GM04503 (cell line): ENCODE results near the gene ZBTB7C.

Experiments used
- DNase-seq: peaks from one replicate; pipeline ENCODE4 v3.0.0-alpha.2; 2012; ENCODE audit warnings: low read depth

Gene ZBTB7C

DNA sequence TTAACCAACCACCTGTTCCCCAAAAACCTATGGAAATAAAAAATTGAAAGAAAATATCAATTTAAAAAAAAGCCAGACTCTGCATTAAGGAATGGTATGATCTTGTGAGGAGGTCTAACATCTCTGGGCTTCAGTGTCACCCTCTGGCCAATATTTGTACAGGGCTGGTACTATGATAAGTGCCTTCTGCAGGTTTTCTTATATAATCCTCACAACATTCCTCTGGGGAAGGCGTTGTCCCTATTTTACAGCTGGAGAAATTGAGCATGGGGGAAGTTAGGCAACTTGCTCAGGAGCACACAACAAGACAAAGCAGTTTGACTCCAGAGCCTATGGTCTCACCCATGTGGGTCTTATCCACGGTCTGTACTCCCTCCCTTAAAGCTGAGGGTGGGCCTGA is 86.0 kb downstream of the ZBTB7C start:
- DNase-seq, result no peak

DNA sequence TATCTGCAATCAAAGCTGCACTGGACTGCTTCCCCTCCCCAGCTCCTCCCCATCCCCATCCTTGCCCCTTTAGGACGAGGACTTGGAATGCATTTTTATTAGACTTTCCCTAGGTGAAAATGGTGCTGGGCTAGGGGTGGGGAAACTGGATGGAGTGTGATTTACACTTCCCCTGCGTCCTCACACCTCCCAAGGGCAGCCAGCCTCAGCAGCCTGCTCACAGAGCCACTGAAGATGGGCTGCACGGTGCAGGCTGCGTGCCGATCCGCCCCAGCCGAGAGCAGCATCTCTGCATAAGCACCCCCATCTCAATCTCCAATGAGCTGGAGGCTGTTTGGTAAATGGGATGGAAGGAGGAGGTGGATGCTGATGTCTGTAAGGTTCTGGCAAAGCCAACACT is 87.6 kb downstream of the ZBTB7C start:
- DNase-seq, result no peak

DNA sequence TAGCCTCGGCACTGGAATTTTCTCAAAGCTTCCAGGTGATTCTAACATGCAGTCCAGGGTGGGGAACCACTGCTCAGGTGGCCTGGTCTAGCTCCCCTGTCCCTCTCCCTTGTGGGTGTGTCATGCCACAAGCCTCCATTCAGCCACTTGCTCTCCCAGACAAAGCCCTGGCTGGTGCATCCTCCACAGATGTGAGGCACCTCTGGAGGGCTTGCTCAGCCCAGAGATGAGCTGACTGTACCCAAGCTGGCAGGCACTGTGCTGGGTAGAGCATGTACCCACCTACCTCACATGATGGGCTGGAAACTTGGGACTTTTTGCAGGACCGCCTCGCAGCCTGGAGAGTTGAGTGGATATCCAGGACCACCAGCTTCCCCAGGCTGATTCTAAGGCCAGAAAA is 88.1 kb downstream of the ZBTB7C start:
- DNase-seq, result no peak

DNA sequence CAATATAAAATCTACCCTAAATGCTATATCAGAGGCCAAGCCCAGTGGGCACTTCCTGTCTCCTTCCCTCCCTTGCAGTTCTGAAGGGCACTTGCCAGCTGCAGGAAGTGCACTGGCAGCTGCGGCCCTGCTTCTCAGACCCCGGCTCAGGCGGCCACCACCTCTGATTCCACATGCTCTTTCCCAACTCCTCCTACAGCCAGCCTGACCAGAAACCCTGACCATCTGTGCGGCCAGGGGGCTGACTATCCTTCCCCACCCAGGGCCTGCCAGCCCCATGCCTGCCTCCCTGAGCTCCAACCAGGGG is 88.6 kb downstream of the ZBTB7C start:
- no peak for DNase-seq

DNA sequence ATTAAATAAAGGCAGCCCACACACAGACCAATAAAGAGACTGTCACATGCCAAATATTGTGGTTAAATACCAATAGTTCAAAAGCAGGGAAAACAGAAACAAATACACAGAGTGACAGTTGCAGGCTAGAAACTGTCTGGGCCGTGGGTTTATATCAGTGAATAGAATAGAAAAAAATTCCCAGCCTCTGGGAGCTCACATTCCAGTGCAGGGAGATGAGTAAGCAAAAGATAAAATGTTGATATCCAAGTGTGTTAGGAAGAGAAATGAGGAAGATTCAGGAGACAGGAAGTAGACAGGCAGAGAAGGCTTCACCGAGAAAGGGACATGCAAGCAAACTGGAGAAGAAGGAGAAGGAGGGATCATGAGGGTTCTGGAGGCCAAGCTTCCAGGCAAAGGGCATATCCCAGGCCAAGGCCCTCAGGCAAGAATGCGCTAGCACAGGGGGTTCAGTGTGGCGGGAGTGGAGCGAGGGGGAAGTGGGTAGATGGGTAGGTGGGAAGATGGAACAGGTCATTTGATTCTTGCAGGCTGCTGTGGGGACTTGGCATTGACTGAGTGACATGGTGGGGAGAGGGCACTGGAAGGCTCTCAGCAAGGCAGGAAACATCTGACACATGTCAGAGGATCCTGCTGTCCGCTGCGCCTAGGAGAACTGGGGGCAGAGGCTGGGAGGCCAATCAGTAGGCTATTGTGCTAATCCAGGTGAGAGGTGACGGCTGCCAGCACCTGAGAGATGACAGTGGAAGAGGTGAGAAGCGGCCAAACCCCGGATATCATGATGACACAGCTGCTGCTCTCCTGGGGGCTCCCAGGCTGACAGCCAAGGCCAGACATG is 89.2 kb downstream of the ZBTB7C start:
- no peak for DNase-seq

DNA sequence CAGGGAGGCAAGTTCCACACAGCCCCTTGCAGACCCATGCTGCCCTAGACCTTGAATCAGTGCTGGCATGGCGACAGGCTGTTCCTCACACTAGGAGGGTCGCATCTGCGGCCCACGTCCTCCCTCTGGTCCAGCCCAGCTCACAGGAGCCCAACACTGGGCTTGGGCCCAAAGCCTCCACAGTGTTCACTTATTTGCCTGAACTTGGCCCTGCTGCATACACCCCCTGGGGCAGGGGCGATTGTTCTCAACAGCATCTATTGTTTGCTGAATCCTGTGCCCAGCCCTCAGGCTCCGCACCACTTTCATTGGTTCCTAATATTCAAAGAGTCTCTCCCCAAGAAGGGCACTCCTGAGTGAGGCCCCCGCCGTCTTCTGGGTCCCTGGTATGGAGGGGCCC is 90.7 kb downstream of the ZBTB7C start:
- no peak for DNase-seq

DNA sequence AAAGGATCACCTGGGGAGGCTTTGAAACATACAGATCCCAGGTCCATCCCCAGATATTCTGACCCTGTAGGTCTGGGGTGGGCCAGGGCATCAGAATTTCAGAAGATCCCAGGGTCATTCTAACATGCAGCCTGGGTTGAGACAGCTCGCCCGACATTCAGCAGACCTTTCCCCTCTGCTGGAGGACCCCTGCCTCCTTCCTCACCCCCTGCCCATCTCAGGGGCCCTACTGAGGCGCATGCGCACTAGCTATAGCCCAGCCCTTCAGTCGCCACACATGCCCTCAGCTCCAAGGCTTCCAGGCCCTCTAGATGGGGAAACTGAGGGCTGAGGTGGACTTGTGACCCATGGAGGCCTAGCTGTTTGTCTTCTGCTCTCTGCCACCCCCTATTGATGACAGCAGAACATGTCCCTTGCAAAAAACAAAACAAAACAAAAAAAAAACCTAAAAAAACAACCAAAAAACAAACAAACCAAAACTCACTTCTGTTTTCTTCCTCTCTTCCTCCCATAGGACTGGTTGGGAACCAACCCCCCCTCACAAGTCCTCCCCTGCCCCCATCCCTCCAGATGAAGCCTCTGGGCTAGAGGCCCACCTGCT is 91.3 kb downstream of the ZBTB7C start:
- DNase-seq, result no peak

DNA sequence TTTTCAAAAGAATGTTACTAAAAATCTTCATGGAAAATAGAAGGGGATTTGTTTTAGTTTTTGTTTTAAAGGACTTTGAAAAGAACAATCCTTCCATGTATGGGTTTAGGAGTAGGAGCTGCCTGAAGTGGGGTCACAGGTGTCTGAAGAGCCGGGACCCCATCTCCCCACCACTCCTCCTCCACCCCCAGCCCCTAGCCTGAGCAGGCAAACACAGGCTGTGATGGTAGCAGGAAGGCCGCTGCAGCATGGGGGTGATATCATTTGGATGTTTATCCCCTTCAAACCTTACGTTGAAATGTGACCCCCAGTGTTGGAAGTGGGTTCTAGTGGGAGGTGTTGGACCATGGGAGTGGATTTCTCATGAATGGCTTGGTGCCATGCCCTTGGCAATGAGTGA is 93.0 kb downstream of the ZBTB7C start:
- no peak for DNase-seq

DNA sequence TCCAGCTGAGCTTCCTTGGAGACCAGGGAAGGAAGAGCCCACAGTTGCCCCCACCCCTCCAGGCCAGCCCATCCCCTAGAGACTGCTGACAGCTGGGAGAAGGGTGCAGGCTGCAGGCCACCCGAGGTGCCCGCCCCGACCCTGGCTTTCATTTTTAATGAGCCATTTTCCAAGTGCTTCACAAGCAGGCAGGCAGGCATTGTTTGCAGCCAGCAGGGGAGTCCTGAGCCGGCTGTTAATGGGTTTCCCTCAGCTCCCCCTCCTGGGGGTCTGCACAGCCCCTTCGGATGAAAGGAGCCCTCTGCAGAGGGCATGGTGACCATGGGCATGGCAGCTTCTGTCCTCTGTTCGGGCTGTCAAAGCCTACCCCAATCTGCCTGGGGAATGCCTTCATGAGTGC is 94.5 kb downstream of the ZBTB7C start:
- DNase-seq, result no peak

DNA sequence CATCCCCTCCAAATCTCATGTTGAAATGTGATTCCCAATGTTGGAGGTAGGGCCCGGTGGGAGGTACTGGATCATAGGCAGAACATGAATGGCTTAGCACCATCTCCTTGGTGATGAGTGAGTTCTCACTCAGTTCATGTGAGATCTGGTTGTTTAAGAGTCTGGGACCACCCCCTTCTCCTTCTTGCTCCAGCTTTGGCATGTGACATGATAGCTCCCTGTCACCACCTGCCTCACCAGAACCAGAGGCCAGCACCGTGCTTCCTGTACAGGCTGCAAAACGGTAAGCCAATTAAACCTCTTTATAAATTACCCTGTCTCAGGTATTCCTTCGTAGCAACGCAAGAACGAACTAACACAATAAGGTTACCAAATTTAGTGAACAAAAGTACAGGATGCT is 95.4 kb downstream of the ZBTB7C start:
- no peak for DNase-seq

DNA sequence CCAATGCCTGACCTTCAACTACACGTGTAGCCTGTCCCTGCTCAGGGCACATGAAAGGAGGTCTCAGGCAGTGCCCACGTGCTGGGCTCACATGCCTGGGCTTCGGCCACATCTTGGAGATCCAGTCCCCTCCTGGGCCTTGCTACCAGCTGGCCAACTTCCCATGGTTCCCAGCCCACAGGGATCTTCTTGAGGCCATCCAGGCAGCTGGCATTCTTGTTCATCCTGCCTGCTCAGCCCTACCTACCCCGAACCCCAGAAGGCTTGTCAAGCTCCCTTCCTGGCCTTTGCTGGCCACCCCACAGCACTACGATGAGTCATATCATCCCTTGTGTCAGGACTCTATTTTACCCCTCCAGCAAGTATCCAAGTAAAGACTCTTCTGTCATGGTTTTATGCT is 97.1 kb downstream of the ZBTB7C start:
- DNase-seq, result no peak

DNA sequence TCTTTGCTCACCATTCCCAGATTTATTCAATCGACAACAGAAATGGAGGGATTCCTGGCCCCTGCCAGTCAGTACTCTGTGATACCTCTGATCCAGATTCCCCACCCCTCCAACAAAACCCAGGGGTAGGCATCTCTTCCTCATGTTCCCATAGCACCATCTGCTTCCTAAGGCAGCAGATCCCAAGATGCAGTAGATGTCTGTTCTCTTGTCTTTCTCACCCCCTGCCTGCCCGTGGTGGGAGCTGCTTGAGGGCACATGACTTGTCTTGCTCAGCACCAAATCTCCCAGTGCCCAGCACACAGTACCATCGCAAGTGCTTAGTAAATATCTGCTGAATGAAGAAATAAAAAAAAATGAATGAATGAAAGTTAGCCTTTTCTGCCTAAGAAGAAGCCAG is 98.2 kb downstream of the ZBTB7C start:
- DNase-seq, result no peak

DNA sequence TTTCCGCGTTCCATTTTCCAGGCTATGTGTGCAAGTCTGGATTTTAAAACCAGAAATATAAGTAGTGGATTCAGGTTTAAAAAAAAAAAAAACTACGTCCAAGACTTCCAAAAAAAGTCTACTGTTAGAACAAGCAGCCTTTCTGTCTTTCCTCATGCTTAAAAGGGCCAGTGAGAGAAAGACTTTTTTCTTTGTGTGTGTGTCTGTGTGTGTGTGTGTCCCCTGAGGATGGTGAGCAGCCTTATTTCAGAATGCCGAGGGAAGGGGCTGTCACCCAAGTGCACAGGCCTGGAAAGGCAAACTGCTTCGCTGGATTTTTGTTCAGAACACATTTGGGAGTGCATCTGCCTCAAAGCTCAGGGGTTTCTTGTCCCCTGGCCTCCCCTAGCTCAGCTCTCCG is 98.8 kb downstream of the ZBTB7C start:
- DNase-seq, result no peak

DNA sequence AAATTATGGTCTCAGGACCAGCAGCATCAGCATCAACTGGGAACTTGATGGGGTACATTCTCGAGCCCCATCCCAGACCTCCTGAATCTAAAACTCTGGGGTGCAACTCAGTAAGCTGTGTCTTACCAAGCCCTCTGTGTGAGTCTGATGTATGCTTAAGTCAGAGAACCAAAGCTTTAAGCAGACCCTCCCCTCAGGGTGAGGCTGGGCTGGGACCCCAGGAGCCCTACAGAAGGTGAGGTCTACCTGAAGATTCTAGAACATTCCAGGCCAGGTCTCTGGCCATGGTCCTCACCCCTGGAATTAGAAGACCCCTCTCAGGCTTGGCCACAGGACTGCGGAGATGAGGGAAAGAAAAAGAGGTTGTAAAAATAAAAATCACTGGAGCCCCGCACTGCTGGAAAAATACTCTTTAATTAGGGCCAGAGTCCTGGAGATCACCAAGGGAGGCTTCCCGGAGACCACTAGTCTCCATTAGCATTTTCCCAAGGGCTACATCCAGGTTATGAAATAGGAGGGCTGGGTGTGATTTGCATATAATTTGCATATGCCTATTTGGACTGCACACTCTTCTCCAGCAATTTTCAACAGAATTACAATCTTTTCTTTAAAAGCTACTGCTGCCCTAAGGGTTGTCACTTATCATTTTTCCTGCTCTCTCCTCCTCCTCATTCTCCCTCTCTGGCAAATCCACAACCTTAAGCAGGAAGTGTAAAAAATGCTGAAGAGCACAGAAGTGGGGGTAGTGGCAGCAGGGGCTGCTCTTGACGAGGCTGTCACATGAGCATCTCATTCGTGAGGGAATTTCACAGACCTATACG is 100.2 kb downstream of the ZBTB7C start:
- DNase-seq, result no peak

DNA sequence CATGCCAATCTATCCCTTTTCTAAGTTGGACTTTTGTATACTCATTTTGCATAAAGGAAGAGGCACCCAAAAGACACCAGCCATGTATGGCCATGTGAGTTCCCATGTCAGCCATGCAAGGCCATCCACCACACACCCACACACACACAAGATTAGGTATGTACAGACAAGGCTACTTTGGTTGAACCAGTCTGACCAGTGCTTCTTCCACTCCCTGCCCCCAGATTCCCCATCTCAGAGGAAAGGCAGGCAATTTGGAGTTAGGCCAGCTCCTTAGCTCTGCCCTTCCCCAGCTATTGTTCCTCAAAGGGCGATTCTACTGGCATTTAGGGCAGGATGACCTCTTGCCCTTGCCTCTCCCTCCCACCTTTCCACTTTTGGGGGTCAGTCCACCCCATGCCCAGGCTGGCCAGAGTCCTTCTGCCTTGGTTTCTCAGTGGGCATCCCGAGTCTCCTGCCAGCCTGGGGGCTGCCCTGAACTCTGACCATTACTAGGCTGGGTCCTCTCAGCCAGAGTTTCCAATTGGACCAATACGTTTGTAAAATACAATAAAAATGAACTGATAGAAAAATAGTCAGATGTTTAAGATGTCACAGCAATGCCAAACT is 101.1 kb downstream of the ZBTB7C start:
- no peak for DNase-seq

DNA sequence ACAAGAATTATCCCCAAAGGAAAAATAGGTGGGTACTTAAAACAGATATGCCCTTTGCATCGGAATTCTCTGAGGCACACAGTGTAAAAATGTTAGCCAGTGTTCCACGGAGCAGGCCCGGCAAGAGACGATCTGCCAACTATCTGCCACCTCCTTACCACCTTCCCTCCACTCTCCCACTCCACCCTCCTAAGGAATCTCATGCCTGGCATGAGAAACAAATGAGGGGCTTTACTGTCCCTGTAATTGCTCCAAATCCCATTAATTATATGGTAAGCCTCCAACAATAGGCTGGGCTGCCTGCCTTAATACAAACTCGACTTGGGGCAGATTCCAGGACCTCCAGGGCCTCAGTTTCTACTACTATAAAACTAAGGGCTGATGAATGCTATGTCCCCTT is 102.3 kb downstream of the ZBTB7C start:
- no peak for DNase-seq

DNA sequence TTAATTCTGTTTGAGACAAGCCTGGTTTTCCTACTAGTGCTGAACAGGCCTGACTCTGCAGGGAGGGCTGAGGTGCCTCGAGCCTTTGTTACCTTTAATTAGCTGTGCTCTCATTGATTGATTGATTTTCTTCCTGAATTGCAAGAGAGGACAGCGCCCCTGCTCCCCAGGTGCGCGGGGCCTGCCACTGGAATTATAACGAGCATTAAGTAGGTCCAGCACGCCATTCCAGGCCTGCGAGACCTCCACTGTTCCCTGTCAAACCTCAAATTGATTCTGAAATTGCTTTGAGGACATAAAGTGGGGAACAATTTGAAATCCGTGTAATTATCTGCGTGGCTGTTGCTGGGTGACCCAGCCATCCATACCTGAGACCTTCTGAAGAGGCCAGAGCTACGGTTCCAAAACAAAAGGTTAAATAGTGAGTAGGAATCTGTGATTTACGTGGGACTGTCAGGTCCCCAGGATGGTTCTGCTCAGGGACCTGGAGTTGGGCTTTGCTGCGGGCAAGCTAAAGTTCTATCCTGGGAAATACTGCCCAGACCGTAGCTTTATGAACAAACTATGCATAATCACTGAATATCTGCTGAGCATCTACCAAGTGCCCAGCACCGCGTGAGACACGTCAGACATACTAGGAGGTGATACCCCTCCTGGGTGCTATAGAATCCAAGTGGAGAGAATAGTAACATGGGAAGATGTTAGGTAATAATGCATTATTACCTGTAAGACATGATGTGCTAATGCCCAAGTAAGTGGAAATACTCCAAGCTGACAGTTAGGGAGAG is 104.1 kb downstream of the ZBTB7C start:
- no peak for DNase-seq

DNA sequence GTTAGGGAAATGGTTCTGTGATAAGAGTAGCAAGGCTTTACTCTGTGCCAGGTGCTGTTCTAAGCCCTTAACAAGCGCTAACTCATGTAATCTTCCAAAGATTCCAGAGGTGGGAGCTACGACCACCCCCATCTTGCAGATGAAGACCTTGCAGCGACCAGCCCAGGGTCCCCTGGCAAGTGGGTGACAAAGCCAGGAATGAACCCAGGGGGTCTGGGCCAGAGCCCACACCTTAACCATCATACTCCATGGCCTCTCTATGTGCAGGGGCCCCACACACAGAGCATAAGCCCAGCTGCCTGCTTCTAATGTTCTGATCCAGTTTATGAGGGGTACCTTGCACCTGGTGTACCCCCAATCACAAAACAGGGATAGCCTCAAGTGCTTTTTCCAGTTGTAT is 105.3 kb downstream of the ZBTB7C start:
- DNase-seq, result no peak

DNA sequence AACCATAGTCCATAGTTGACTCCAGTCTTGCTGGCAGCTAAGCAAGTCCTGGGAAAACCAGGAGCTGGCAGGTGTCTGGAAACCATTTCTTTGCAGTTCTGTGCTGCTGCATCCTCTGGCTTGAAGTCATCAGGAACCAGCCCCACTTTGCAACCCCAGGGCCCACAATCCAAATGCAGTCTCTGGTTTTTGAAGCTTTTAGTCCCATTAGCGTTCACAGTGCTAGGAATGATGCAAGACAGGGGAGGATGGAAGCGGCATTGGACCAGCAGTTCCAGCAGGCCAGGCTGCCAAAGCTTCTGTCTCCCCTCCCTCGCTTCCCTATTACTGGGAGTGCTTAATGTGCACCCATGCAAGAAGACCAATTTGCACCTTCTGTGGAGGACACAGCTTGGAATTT is 106.4 kb downstream of the ZBTB7C start:
- DNase-seq, result no peak

DNA sequence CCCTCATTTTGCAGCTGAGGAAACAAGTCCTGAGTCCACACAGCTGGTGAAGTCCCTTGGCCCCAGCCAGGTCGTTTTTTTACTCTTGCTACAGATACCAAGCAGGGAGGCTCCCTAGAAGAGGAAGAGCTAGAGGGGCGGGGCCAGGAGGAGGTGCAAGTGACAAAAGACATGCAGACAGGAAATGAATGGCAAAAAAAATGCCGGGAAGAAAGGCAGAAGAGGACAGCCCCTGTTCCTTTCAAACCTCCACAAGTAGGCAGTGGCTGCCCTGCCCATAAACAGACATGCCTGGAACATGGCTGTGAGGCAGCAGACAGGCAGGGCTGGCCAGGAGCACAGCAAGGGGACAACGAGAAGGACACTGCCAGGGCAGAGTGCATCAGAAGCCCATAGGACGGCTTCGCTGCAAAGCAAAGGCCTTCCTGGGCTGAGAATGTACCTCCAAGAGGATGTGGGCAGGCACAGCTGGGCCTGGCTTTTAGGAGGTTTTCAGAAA is 108.7 kb downstream of the ZBTB7C start:
- DNase-seq, result no peak

DNA sequence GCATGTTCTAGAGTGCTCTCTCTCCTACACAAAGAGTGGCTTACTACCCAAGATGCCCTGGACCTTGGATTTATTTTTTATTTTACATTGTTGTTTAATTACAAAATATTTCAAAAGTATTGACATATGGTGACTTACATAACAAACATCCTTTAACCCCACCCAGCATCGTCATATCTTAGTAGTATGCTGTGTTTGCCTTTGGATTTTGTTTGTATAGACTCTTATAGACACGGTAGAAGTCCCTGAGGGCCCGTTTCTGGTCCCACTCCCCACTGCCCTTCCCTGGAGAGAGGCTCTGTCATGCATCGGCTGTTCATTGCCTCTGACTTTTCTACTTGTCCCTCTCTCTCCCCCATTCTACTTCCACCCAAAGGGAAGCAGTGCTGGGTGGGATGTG is 112.0 kb downstream of the ZBTB7C start:
- no peak for DNase-seq

DNA sequence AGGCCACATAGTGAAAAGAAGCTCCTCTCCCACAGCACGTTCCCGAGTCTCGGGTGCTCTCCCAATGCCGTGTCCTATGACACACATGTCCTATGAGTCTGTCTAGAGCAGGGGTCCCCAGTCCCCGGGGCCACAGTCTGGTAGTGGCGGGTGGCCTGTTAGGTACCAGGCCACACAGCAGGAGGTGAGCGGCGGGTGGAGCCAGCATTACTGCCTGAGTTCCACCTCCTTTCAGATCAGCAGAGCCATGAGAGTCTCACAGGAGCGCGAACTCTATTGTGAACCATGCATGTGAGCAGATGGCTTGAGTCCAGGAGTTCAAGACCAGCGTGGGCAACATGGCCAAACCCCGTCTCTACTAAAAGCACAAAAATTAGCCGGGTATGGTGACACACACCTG is 112.6 kb downstream of the ZBTB7C start:
- DNase-seq, result no peak
